ENCODE data around the gene RUSF1.

DNA sequence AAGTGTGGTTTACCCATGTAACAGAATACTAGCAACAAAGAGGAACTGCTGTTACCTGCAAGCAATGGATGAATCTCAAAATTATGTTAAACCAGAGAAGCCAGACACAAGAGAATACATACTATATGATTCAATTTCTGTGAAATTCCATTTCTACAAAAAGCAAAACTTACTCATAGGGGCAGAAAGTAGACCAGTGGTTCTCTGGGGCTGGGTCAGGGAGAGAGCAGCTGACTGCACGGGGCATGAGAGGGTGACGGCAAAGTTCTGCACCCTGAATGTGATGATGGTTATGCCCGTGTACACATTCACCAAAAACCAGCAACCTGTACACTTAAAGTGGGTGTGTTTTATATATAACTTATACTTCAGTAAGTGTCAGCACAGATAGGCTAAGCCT is 68.7 kb downstream of the RUSF1 start:
- TF ChIP-seq, protein P1, sequence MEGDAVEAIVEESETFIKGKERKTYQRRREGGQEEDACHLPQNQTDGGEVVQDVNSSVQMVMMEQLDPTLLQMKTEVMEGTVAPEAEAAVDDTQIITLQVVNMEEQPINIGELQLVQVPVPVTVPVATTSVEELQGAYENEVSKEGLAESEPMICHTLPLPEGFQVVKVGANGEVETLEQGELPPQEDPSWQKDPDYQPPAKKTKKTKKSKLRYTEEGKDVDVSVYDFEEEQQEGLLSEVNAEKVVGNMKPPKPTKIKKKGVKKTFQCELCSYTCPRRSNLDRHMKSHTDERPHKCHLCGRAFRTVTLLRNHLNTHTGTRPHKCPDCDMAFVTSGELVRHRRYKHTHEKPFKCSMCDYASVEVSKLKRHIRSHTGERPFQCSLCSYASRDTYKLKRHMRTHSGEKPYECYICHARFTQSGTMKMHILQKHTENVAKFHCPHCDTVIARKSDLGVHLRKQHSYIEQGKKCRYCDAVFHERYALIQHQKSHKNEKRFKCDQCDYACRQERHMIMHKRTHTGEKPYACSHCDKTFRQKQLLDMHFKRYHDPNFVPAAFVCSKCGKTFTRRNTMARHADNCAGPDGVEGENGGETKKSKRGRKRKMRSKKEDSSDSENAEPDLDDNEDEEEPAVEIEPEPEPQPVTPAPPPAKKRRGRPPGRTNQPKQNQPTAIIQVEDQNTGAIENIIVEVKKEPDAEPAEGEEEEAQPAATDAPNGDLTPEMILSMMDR (IDR thresholded peaks at IDR 0.05; ENCODE audit: low read depth, low read length): no peak
- TF ChIP-seq POLR2A (IDR thresholded peaks at IDR 0.05; ENCODE audit: extremely low read depth, insufficient read length): no peak

Data from NB4 (cell line).